ENCODE data around the gene SMURF1.
A peak's percentile ranks its signal among the peaks of the same experiment; 100 is the strongest.
"Not testable (repeated sequence)": the region's sequence is repeated elsewhere in the genome, so short reads cannot be mapped to it uniquely, and the experiment has no call there.

Gene SMURF1

GRCh38 chr7:99143853-99144672 lies at the start of gene SMURF1:
Gene SMURF1, minus strand, starts transcription at chr7:99144108. Its CDS starts 328 bp downstream, at chr7:99143780.
- DNase-seq, result peak in 1 of 2 experiments; percentile 46

- no peak for DNase-seq
Measured at GRCh38 chr7:99191869-99192596, 48.1 kb upstream of the SMURF1 start.

- no peak for DNase-seq
Measured at GRCh38 chr7:99190359-99191009, 46.6 kb upstream of the SMURF1 start.

DNA sequence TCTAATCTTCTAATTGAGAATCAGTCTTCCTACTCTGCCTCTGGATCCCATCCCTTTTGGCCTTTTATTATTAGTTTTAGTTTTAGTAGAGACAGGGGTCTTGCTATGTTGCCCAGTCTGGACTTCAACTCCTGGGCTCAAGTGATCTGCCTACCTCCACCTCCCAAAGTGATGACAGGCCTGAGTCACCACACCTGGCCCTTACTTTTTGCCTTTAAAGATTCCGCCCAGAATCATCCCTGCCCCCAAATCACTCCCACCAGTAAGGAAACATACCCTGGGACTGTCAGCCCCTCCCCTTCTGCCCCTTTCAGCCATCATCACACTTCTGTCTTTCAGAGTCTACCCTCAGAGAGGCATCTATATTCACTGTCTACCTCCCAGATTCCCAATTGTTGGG lies 45.3 kb upstream of the SMURF1 start:
- DNase-seq, result no peak

GRCh38 chr7:99188221-99188620 lies 44.3 kb upstream of the SMURF1 start:
- DNase-seq, result no peak

DNA sequence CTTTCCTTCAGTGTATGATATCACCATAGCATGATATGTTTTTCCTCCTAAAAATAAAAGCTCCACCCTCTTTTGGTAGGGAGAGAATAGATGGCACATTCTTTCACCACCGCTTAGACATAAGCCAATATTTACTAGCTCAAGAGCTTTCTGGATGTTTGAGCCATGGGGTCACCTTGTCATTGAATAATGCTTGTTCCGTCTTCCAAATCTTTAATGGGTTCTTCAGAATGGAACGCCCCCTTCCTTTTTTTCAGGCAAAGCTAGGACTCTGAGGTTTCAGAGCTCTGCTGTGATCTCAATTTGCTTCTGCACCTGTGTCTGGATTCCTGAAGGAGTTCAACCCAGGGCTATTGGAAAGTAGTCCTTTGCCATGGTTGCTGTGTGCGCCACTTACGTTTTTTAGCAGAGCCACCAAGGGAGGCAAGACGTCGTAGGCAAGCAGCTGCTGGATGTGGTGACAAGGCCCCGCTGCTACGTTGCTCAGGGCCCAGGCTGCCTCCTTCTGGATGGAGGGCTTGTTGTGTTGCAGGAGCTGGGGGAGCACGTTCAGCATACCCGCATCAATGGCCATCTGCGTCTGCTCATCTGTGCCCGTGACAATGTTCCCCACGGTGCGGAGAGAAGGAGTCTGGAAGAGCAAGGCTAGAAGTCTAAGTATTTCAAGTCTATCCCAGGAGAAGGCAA lies 40.8 kb upstream of the SMURF1 start:
- DNase-seq, result no peak

DNA sequence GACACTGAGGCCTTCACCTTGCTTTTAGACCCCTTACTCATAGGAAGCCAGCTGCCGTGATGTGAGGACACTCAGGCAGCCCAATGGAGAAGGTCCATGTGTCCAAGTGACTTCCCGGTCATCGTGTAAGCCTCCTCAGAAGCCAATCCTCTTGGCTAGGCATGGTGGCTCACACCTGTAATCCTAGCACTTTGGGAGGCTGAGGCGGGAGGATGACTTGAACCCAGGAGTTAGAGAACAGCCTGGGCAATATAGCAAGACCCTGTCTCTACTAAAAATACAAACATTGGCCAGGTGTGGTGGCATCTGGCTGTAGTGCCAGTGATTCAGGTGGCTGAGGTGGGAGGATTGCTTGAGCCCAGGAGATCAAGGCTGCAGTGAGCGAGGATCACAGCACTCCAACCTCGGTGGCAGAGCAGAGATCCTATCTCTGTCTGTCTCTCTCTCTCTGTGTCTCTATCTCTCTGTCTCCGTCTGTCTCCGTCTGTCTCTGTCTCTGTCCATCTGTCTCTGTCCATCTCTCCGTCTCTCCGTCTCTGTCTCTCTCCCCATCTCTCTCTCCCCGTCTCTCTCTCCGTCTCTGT lies 36.3 kb upstream of the SMURF1 start:
- DNase-seq, result no peak

GRCh38 chr7:99177165-99177564 lies 33.3 kb upstream of the SMURF1 start:
- no peak for DNase-seq

DNA sequence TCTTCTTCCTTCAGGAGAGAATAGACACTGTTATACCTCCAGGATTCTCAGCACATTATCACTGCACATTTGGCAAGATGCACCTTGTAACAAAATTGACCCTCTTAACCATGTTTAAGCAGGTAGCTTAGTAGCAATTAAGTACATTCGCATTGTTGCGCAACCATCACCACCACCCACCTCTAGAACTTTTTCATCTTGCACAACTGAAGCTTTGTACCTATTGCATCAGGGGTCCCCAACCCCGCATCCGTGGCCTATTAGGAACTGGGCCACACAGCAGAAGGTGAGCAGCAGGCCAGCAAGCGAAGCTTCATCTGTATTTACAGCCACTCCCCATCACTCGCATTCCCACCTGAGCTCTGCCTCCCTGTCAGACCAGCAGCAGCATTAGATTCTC lies 29.9 kb upstream of the SMURF1 start:
- DNase-seq, result no peak

GRCh38 chr7:99171731-99172130 lies 27.8 kb upstream of the SMURF1 start:
- DNase-seq, result no peak

- DNase-seq, result no peak
Measured at GRCh38 chr7:99170730-99171074, 26.8 kb upstream of the SMURF1 start.

- no peak for DNase-seq
Measured at GRCh38 chr7:99170065-99170729, 26.3 kb upstream of the SMURF1 start.

DNA sequence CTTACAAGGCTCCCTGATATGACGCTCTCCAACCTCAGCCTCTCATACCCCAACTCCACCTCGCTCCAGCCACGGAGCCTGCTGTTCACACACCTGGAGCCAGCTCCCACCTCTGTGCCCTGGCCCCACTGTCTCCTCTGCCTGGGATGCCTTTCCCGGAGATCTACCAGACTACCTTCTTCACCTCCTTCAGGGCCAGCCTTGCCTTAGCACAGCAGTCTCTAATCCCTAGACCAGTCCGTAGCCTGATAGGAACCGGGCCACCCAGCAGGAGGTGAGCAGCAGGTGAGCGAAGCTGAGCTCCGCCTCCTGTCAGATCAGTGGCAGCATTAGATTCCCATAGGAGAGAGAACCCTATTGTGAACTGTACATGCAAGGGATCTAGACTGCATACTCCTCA lies 23.2 kb upstream of the SMURF1 start:
- DNase-seq, result no peak

- DNase-seq, result no peak
Measured at GRCh38 chr7:99165816-99166215, 21.9 kb upstream of the SMURF1 start.

- DNase-seq, result not testable (repeated sequence)
Measured at GRCh38 chr7:99163669-99164068, 19.8 kb upstream of the SMURF1 start.

DNA sequence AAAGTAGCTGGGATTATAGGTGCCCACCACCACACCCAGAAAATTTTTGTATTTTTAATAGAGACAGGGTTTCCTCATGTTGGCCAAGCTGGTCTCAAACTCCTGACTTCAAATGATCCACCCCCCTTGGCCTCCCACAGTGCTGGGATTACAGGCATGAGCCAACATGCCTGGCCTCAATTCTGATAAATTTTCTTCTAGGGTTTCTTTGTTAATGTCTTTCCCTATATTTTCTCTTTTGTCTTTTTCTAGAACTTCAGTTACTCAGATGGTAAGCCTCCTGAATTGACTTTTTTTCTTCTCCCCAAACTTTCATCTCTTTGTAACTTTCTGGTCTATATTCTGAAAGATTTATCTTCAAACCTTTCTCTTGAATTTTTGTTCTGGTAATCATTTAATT lies 12.7 kb upstream of the SMURF1 start:
- DNase-seq, result no peak

- DNase-seq, result no peak
Measured at GRCh38 chr7:99155211-99155610, 11.3 kb upstream of the SMURF1 start.

DNA sequence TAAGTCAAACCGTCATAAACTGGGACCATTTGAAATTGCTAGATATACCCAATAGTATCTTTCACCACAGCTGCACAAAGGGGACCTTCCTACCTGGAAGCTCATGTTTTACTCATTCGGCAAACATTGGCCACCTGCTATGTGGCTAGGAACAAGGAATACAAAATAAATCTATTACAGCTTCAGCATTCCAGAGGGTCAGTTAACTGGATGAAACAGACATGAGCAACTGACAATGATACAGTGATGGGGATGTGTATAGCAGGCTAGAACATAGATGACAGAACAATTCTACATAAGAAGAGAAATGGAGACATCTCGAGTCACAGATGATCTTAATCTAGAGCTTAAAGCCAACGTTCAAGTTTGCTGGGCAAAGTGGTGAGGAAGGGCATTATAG lies 3.1 kb upstream of the SMURF1 start:
- DNase-seq, result no peak

DNA sequence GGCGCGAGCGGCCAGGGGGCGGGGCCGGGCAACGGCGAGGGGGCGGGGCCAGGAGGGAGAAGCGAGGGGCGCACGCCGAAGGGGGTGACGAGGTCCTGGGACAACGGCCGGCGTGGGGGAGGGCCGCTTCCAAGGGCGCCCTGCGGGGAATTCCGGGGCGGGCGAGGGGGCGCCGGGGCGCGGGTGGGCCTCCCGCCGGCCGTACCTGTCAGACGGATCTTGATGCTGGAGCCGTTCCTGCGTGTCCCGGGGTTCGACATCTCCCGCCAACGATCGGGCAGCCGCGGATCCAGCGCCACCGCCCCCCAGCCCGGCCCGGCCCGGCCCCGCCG lies 421 bp downstream of the SMURF1 start:
- DNase-seq, result no peak

GRCh38 chr7:99142727-99143520 lies 984 bp downstream of the SMURF1 start:
- peak; percentile 74 to 93 for DNase-seq

All from SW 1271 (cell line).